ENCODE measurements around the gene USP16.

USP16 gene

DNA sequence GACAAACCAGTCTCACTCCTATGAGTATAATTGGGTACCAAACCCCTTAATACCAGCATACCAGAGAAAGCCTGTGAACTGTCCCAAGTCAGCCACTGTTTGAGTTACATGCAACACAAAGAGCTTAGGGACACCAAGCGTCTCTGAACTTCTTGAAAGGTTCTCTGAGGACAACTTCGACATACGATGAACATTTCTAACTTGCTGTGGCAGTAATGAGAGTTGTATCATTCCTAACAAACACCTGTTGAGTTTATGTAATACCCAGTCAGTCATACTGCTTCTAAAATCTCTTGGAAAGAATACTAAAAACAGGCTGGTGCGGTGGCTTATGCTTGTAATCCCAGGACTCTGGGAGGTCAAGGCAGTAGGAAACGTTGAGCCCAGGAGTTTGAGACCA is 30.6 kb downstream of the USP16 start:
- in situ Hi-C loops (cut with MboI; ENCODE audit: low pct_unique_long_range_greater_than_20kb, low sequenced_read_pairs, unreplicated experiment): no loop called here
- DNase-seq (ENCODE audit: low spot score): no peak
- no peak for TF ChIP-seq CTCF (IDR thresholded peaks at IDR 0.05; ENCODE audit: extremely low read depth, insufficient read depth, missing control alignments)

GRCh38 chr21:29056005-29056404 is 31.5 kb downstream of the USP16 start:
- no peak for TF ChIP-seq CTCF (IDR thresholded peaks at IDR 0.05; ENCODE audit: extremely low read depth, insufficient read depth, missing control alignments)
- in situ Hi-C loops (cut with MboI; ENCODE audit: low pct_unique_long_range_greater_than_20kb, low sequenced_read_pairs, unreplicated experiment): no loop called here
- DNase-seq (ENCODE audit: low spot score): no peak

GRCh38 chr21:29056538-29057050 is 32.1 kb downstream of the USP16 start:
- no peak for DNase-seq (ENCODE audit: low spot score)
- in situ Hi-C loops (cut with MboI; ENCODE audit: low pct_unique_long_range_greater_than_20kb, low sequenced_read_pairs, unreplicated experiment): no loop called here
- no peak for TF ChIP-seq CTCF (IDR thresholded peaks at IDR 0.05; ENCODE audit: extremely low read depth, insufficient read depth, missing control alignments)

GRCh38 chr21:29064850-29065481 is 40.5 kb downstream of the USP16 start:
- TF ChIP-seq CTCF (IDR thresholded peaks at IDR 0.05; ENCODE audit: extremely low read depth, insufficient read depth, missing control alignments): no peak
- in situ Hi-C loops (cut with MboI; ENCODE audit: low pct_unique_long_range_greater_than_20kb, low sequenced_read_pairs, unreplicated experiment): no loop called here
- peak; percentile 36 for DNase-seq (ENCODE audit: low spot score)

DNA sequence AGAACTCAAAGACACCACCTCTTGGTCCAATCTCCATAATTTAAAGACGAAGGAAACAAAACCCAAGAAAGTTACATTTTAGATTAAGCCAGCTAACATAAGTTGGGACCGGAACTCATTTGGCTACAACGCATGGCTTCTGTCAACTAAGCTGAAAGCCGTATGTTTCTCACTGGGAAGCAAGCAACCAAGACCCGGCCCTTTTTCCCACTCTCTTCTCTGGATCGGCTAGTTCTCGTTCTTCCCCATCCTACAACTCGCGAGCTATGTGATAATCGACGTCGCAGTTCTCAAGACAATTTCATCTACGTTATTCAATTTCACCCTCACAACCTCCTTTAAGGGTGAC is 48.4 kb downstream of the USP16 start:
- in situ Hi-C loops (cut with MboI; ENCODE audit: low pct_unique_long_range_greater_than_20kb, low sequenced_read_pairs, unreplicated experiment): no loop called here
- TF ChIP-seq CTCF (IDR thresholded peaks at IDR 0.05; ENCODE audit: extremely low read depth, insufficient read depth, missing control alignments): no peak
- no peak for DNase-seq (ENCODE audit: low spot score)

DNA sequence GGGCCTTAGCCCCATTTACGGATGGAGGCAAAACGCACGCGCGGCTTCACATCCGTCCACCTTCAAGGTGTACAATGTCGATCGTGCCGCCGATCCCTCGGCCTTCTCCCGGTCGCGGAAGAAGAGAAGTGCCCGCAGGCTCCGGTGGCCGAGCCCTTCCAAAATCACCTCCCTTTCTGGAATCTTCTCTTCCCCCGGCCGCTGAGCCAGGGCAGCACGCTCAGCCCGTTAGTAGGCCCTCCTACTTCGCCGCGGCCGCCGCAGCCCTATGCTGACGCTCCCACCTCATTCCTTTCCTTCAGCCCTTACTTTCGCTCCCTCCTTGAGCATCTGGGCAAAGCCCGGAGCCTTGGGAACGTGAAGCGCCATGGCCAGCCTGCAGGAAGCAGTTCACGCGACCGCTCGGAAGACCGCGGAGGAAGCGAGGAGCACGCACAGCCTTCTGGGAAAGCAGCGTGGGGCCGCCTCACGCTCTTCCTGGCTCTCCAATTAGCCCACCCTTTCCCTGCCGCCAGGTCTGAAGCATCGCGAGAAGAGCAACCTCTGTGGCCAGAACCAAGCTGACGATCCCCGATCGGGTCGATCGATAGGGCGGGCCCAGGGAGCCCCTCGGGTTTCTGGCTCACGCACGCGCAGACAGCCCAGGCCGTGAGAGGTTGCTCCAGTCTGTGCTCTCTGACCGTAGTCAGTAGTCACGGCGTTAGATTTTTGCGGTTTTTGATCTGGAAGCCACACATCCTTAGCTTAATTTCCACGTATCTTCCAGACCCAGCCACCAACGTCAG is 48.9 kb downstream of the USP16 start, which contains the start of gene CCT8:
CCT8 (minus strand) TSS at position 427 of the 785 bp plus-strand sequence; CDS start at position 369, 58 bp downstream.
- peak; percentile 95 for DNase-seq (ENCODE audit: low spot score)
- TF ChIP-seq CTCF (IDR thresholded peaks at IDR 0.05; ENCODE audit: extremely low read depth, insufficient read depth, missing control alignments): no peak
- in situ Hi-C loops (cut with MboI; ENCODE audit: low pct_unique_long_range_greater_than_20kb, low sequenced_read_pairs, unreplicated experiment): no loop called here
